Epithelial cell of esophagus (primary cell): Measurements from ENCODE around the gene PTPN12.

Source experiments
- DNase-seq: peaks from one replicate; pipeline ENCODE4 v3.0.0; 2010; ENCODE audit warnings: low read depth
- H3K4me3 ChIP-seq: 2 replicates; pipeline ENCODE4 v1.5.1; 2011; ENCODE audit warnings: mild to moderate bottlenecking, low read length, control low read depth
- CTCF ChIP-seq: IDR thresholded peaks from 2 replicates; pipeline ENCODE4 v1.5.1; 2011; ENCODE audit warnings: low read depth, mild to moderate bottlenecking, low read length, control low read depth, inconsistent platforms; ENCODE audit not compliant: insufficient read depth; ENCODE audit errors: missing control alignments

PTPN12 gene

GRCh38 chr7:77563275-77563674 lies 26.2 kb downstream of the PTPN12 start:
- DNase-seq, result no peak
- no peak overlapping the region for H3K4me3 ChIP-seq
- TF ChIP-seq CTCF, result no peak

DNA sequence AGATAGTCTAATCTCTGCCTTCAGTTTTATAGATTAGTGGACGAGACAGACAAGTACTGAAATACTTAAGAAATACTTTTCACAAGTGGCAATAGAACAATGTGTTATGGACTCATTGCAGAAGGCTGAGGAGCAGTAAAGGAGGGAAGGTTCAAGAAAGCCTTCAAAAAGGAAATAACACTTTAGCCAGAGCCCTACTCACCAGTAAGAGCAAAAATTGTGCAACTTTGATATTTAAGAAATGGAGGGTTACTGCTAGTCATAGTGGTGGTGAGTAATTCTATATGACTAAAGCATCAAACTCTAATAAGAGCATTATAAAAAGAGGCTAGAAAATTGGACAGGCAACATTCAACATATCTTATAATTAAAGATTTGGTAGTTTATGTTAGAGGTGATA lies 28.8 kb downstream of the PTPN12 start:
- peak; percentile 79 for DNase-seq
- no peak for TF ChIP-seq CTCF
- no peak overlapping the region for H3K4me3 ChIP-seq

- DNase-seq, result no peak
- no peak for TF ChIP-seq CTCF
- H3K4me3 ChIP-seq, result no peak overlapping the region
Observed at GRCh38 chr7:77566421-77566820, 29.3 kb downstream of the PTPN12 start.

DNA sequence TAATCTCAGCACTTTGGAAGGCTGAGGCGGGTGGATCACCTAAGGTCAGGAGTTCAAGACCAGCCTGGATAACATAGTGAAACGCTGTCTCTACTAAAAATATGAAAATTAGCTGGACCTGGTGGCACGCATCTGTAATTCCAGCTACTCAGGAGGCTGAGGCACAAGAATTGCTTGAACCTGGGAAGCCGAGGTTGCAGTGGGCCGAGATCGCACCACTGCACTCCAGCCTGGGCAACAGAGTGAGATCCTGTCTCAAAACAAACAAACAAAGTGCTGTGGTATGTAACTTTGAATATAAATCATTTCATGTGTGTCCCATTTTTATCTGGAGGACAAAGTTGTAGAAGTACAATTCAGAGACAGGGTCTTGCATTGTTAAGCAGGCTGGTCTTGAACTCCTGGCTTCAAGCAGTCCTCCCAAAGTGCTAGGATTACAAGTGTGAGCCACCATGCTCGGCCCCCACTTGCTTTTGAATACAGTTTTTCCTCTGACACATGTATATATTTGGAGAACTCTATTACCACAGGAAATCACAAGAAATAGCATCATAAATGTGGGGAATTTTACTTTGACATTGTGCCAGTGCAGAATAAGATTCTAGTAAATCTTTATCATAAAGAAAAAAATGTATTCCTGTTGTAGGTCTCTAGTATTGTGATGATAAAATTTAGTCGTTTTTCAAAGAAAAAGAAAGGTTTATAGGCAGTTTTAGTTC lies 32.6 kb downstream of the PTPN12 start:
- H3K4me3 ChIP-seq, result no peak overlapping the region
- no peak for TF ChIP-seq CTCF
- DNase-seq, result no peak

GRCh38 chr7:77570330-77571011 lies 33.4 kb downstream of the PTPN12 start:
- peak; percentile 50 for DNase-seq
- no peak overlapping the region for H3K4me3 ChIP-seq
- TF ChIP-seq CTCF, result no peak

GRCh38 chr7:77571801-77572200 lies 34.7 kb downstream of the PTPN12 start:
- no peak for TF ChIP-seq CTCF

More at GRCh38 chr7:77571801-77572200, 34.7 kb downstream of the PTPN12 start:
- DNase-seq, result no peak
- H3K4me3 ChIP-seq, result no peak overlapping the region
